AG04449 (cell line): ENCODE results near the gene CADM1.

ENCODE experiments used
- CTCF ChIA-PET: fragments of 350-600 bp; formaldehyde crosslinking; extraction: SDS; loops from one replicate; lab custom pipeline; 2021; ENCODE audit warnings: antibody characterized with exemption; lab: Yijun Ruan, JAX
- POLR2A ChIA-PET: fragments of 400-600, 350-600 bp; formaldehyde crosslinking; extraction: SDS; loops from one replicate; lab custom pipeline; 2020; ENCODE audit warnings: antibody characterized with exemption, inconsistent platforms; lab: Yijun Ruan, JAX
- DNase-seq: peaks from one replicate; pipeline ENCODE4 v3.0.0-alpha.2; 2010; ENCODE audit warnings: low read depth, low spot score
- H3K4me3 ChIP-seq: 2 replicates; pipeline ENCODE4 v1.5.1; 2011; ENCODE audit warnings: low read depth, mild to moderate bottlenecking, control low read depth, low read length
- CTCF ChIP-seq: IDR thresholded peaks from one replicate; pipeline ENCODE4 v1.5.1; 2011; ENCODE audit warnings: mild to moderate bottlenecking, moderate library complexity, low read length, control low read depth, inconsistent platforms; ENCODE audit not compliant: insufficient read depth; ENCODE audit errors: missing control alignments

CADM1 gene

GRCh38 chr11:115153731-115154354 is 350.4 kb downstream of the CADM1 start:
- CTCF ChIA-PET: no interaction called here
- no peak for TF ChIP-seq CTCF
- H3K4me3 ChIP-seq: no peak overlapping the region
- POLR2A ChIA-PET: interaction anchor here (0.5 kb wide), 1 partner anchor 465 kb away, joined by 3 read pairs; no protein-coding TSS in a partner anchor
- DNase-seq: no peak

- no peak overlapping the region for H3K4me3 ChIP-seq
- ChIA-PET CTCF (interaction anchor here (0.7 kb wide), 1 partner anchor 11 kb away, joined by 4 read pairs; no protein-coding TSS in a partner anchor), POLR2A (interaction anchor here (0.5 kb wide), 1 partner anchor 466 kb away, joined by 3 read pairs; no protein-coding TSS in a partner anchor)
- DNase-seq: no peak
- TF ChIP-seq CTCF: no peak
Measured at GRCh38 chr11:115153135-115153534, 351.1 kb downstream of the CADM1 start.

GRCh38 chr11:115151010-115151409 is 353.2 kb downstream of the CADM1 start:
- ChIA-PET CTCF (no interaction called here), POLR2A (no interaction called here)
- no peak for TF ChIP-seq CTCF
- H3K4me3 ChIP-seq: no peak overlapping the region
- no peak for DNase-seq

- POLR2A ChIA-PET: no interaction called here
- CTCF ChIA-PET: no interaction called here
- no peak for TF ChIP-seq CTCF
- H3K4me3 ChIP-seq: no peak overlapping the region
- no peak for DNase-seq
Measured at GRCh38 chr11:115148691-115149090, 355.5 kb downstream of the CADM1 start.

GRCh38 chr11:115148101-115148500 is 356.1 kb downstream of the CADM1 start:
- H3K4me3 ChIP-seq: no peak overlapping the region
- ChIA-PET CTCF (no interaction called here), POLR2A (no interaction called here)
- no peak for TF ChIP-seq CTCF
- no peak for DNase-seq

- TF ChIP-seq CTCF: no peak
- DNase-seq: no peak
- CTCF ChIA-PET: no interaction called here
- no peak overlapping the region for H3K4me3 ChIP-seq
- POLR2A ChIA-PET: no interaction called here
Measured at GRCh38 chr11:115147243-115147807, 356.9 kb downstream of the CADM1 start.
